Head of caudate nucleus (tissue), 42 donors: Measurements from ENCODE around the gene NKG7.

ENCODE experiments used
- DNase-seq, 42 donors: peaks; one replicate each; pipeline versions ENCODE4 v3.0.0 to v3.0.0-alpha.2; 2020 to 2021; ENCODE audit warnings: mixed read lengths in 7 of 42
- intact Hi-C: fragments of 100-400 bp; cut with DNase I; formaldehyde crosslinking; loops from one replicate; pipeline ENCODE4 v1.15.0; 2022

NKG7 gene

DNA sequence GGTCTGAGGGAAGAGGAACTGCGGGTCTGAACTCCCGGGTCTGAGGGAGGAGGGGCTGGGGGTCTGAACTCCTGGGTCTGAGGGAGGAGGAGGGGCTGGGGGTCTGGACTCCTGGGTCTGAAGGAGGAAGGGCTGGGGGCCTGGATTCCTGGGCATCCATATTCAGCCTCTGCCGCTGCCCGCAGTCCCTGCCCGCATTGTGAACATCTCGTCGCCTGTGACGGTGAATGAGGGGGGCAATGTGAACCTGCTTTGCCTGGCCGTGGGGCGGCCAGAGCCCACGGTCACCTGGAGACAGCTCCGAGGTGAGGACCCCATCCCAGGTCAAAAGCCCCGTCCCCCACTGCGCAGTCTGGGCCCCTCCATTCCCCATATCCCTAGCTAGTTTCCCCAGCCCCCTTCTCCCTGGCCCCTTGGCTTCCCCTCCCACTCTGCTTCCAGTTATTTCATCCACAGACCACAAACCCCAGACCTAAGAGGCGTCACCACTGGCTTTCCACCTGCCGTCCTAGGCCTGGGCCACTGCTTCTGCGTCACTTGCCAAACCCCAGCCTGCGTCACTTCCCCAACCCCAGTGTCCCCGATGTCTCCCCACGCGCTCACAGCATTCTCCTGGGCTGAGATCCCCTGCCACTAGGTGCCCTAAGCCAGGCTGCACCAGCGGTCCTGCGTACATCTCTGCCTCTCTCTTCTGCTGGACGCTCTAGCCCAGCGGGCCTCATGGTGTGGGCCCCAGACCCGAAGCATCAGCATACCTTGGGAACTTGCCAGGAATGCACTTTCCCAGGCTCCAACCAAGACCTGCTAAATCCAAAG lies 47.1 kb downstream of the NKG7 start:
- peak in 1 of 42 donors; percentile 20 for DNase-seq

DNA sequence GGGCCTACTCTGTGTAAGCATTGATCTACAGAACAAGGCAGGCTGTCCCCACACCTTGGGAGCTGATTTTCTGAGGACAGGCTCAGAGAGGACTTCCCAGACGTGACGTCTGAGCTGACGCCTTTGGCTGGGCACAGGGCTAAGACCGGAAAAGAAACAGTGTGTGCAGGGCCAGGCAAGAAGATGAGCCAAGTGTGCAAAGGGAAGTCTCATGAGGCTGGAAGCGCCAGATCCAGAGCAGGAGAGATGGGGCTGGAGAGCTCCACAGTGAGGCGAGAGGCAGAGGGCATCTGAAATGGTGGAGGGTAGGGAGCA lies 48.3 kb downstream of the NKG7 start:
- intact Hi-C loops: no loop called here
- no peak for DNase-seq

More for the DNA sequence above, 47.1 kb downstream of the NKG7 start:
- intact Hi-C loops: no loop called here

DNA sequence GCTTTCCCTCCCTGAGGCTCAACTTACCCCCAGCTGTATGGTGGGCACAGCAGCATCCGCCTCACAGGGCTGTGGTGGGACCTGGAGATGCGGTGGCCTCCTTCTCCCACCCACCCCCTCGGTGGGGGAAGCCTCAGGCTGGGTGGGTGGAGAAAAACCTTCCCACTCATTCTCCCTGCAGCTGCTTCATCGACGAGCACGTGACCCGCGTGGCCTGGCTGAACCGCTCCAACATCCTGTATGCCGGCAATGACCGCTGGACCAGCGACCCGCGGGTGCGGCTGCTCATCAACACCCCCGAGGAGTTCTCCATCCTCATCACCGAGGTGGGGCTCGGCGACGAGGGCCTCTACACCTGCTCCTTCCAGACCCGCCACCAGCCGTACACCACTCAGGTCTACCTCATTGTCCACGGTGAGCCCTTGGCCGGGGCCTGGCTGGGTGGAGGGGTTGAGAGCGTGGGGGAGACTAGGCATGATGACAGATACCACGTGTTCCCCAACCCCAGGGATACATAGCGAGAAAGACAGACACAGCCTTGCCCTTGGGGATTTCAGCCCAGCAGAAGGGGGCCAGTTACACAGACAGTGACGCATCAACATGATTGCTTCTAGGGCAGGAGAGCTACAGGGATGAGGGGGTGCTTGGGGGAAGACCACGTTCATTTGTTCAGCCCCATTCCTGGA lies 48.8 kb downstream of the NKG7 start:
- DNase-seq: no peak
- intact Hi-C loops: no loop called here

DNA sequence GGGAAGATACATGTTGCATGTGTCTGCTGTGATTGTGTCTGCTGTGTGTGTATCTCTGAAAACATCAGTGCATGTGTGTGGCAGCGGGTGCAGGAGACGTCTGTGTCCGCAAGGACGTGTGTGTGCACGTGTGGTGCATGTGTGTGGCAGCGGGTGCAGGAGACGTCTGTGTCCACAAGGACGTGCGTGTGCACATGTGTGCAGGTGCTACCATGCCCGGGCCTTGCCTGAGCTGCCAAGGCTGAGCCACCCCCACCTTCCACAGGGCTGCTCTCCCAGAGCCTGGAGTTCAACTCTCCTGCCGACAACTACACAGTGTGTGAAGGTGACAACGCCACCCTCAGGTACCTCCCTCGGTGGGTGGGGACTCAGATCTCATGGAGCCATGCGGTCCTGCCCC lies 50.7 kb downstream of the NKG7 start:
- DNase-seq: no peak
- intact Hi-C loops: no loop called here
